Neural cell (in vitro differentiated cells): ENCODE data around the gene KRTAP10-9. TPM values are rescaled to one million over a fixed set of nuclear protein-coding genes. Genes with fewer than 3 reads are reported as not detected.

Source experiments
- polyA plus RNA-seq: library from polyadenylated mRNA; depleted of rRNA; stranded (reverse); fragments of >200 nt; gene quantifications from 2 replicates; pipeline ENCODE4 v1.2.3, GENCODE V29; 2014

The KRTAP10-9 gene
- polyA plus RNA-seq, 1 donor from 2014 or later = not detected

Other genes starting within 250 kb of the KRTAP10-9 start
- 3.8 and 5.0 TPM in 2 replicates for gene LRRC3, start 171.6 kb upstream of the KRTAP10-9 start, polyA plus RNA-seq
- gene KRTAP10-1, start 86.9 kb upstream of the KRTAP10-9 start, polyA plus RNA-seq = not detected in 2 replicates
- gene KRTAP10-2, start 75.6 kb upstream of the KRTAP10-9 start, polyA plus RNA-seq = not detected in 2 replicates
- gene KRTAP10-3, start 68.3 kb upstream of the KRTAP10-9 start, polyA plus RNA-seq = not detected in 2 replicates
- not detected in 2 replicates for gene KRTAP10-4, start 53.4 kb upstream of the KRTAP10-9 start, polyA plus RNA-seq
- not detected in 2 replicates for gene KRTAP10-5, start 46.5 kb upstream of the KRTAP10-9 start, polyA plus RNA-seq
- gene KRTAP10-6, start 34.6 kb upstream of the KRTAP10-9 start, polyA plus RNA-seq = not detected in 2 replicates
- not detected in 2 replicates for gene KRTAP10-7, start 26.5 kb upstream of the KRTAP10-9 start, polyA plus RNA-seq
- not detected in 2 replicates for gene KRTAP10-8, start 15.0 kb upstream of the KRTAP10-9 start, polyA plus RNA-seq
- gene KRTAP10-10, start 10.3 kb downstream of the KRTAP10-9 start, polyA plus RNA-seq = not detected in 2 replicates
- not detected in 2 replicates for gene KRTAP10-11, start 19.3 kb downstream of the KRTAP10-9 start, polyA plus RNA-seq
- not detected in 2 replicates for gene KRTAP12-4, start 27.6 kb downstream of the KRTAP10-9 start, polyA plus RNA-seq
- not detected in 2 replicates for gene KRTAP12-3, start 30.8 kb downstream of the KRTAP10-9 start, polyA plus RNA-seq
- not detected in 2 replicates for gene KRTAP12-2, start 39.8 kb downstream of the KRTAP10-9 start, polyA plus RNA-seq
- not detected in 2 replicates for gene KRTAP12-1, start 55.1 kb downstream of the KRTAP10-9 start, polyA plus RNA-seq
- gene KRTAP10-12, start 70.1 kb downstream of the KRTAP10-9 start, polyA plus RNA-seq = not detected in 2 replicates
- gene TSPEAR, start 84.5 kb downstream of the KRTAP10-9 start, polyA plus RNA-seq = 0.19 TPM in 1 of 2 replicates, not detected in the other
- gene UBE2G2, start 174.7 kb downstream of the KRTAP10-9 start, polyA plus RNA-seq = 116 and 127 TPM in 2 replicates
- 113 TPM in 2 replicates for gene SUMO3, start 191.0 kb downstream of the KRTAP10-9 start, polyA plus RNA-seq
- gene PTTG1IP, start 246.6 kb downstream of the KRTAP10-9 start, polyA plus RNA-seq = 152 and 170 TPM in 2 replicates